Activated T-cell treated with anti-CD3 and anti-CD28 coated beads for 24 hours (primary cell): ENCODE data around the gene PHLDA3.

ENCODE experiments used
- DNase-seq: peaks from one replicate; pipeline ENCODE4 v3.0.0-alpha.2; 2020; ENCODE audit warnings: low read depth

PHLDA3 gene

DNA sequence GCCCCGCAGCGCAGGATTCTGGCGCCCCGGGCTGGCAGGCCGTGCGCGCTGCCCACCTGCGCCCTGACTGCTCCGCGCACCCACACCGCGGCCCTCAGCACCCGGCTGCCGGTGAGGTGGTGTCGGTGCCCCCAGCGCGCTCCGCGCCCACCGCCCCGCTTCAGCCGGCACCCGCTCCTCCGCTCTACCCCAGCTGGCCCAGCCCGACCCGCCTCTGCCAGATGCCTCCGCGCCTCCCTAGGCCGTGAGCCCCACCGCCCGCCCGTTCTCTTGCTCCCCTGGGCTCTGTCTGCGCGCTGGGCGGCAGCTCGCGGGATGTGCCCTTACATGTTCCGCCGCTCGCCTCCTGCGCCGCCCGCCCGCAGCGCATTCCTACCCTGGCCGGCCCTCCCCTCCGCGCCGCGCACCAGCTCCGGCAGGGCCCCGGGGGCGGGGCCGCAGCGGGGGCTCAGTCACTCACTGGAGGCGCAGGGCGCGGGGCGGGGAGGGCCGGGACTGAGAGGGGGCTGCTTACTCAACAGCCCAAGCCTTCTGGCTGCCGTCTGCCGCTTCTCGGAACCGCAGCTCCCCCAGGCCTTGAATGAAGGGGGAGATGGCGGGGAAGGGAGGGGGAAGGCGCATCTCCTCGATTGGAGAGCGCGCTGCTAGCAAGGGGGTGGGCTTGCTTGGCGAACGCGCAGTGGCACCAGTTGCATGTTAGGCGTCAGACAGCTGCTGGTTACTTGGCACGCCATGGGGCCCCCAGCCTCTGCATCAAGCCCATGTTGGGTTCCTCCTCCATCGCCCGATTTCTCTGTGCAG lies at the start of gene PHLDA3:
TSS of gene PHLDA3 (minus strand) at position 345 of the 801 bp plus-strand sequence. CDS start 402 bp downstream, outside the sequence.
- no peak for DNase-seq

DNA sequence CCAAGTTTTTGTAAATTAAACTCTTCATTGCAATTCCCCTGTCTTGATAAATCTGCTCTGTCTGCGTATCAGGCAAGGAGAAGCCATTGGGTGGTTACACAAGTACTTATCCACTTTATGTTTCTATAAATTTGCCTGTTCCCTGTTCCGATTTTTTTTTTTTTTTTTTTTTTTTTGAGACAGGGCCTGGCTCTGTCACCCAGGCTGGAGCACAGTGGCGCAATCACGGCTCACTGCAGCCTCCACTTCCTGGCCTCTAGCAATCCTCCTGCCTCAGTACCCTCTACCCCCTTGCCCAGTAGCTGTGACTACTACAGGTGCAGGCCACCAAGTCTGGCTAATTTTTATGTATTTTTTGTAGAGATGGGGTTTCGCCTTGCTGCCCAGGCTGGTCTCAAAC lies 49.1 kb upstream of the PHLDA3 start:
- DNase-seq: no peak

DNA sequence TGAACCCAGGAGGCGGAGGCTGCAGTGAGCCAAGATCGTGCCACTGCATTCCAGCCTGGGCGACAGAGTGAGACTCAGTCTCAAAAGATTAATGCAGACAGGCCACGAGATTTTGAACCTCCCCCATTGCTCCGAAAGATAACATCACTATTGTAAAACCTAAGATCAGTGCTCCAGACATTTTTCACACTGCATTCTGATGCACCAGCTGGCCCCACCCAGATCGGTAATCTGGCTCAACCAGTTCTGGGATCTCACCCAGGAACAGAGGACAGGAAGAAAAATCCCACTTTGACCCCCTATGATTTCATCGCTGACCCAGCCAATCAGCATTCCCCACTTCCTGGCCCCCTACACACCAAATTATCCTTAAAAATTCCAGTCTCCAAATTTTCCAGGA lies 48.6 kb upstream of the PHLDA3 start:
- DNase-seq: no peak

DNA sequence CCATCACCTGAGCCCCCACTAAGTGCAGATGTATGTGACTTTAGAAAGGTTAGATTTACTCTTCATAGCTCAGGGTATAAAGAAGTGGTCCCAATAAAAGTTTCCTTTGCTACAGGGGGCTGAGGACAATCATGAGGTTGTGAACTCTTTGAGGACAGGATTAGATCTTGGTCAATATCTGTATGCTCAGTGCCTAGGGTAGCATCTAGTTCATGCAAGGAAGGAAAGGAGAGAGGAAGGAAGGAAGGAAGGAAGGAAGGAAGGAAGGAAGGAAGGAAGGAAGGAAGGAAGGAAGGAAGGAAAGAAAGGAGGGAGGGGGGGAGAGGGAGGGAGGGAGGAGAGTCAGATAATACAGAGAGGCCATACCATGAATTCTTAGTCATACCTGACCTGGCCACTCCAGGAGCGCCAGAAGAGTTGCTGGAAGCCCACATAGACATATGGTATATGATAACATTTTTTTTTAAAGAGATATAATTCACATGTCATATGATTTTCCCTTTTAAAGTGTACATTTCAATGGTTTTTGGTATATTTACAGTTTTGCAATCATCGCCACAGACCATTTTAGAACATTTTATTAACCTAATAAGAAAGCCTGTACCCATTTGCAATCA lies 47.6 kb upstream of the PHLDA3 start:
- DNase-seq: no peak

DNA sequence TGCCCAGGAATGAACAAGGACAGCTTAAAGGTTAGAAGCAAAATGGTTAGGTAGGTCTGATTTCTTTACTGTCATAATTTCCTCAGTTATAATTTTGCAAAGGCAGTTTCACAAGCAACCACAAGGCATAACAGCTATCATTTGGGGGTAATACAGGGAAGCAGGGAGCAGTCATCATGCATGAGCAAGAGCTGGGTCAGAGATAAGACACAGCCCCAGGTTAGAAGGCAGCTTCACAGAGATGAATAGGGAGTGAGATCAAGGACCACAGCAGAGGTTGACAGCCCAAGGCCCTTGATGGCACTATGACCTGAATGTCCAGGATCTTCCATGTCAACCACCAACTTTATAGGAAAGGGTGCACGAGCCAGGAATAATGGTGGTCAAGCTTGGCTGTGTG lies 46.9 kb upstream of the PHLDA3 start:
- DNase-seq: no peak

DNA sequence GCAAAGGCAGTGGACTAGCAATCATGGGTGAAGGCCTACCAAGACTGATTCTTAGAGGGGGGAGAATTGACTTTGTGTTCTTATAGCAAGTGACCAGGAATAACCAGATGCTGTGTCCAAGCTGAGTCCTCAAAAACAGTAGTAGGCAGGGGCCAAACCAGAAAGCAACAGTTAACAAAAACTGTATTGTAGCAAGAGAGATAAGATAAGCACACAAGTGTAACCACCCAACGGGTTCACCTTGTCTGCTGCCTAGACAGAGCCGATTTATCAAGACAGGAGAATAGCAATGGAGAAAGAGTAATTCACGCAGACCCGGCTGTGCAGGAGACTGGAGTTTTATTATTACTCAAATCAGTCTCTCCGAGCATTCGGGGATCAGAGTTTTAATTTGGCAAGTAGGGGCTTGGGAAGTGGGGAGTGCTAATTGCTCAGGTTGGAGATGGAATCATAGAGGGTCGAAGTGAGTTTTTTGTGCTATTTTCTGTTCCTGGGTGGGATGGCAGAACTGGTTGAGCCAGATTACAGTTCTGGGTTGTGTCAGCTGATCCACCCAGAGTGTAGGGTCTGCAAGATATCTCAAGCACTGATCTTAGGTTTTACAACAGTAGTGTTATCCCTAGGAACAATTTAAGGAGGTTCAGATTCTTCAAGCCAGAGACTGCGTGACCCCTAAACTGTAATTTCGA lies 46.2 kb upstream of the PHLDA3 start:
- DNase-seq: no peak

DNA sequence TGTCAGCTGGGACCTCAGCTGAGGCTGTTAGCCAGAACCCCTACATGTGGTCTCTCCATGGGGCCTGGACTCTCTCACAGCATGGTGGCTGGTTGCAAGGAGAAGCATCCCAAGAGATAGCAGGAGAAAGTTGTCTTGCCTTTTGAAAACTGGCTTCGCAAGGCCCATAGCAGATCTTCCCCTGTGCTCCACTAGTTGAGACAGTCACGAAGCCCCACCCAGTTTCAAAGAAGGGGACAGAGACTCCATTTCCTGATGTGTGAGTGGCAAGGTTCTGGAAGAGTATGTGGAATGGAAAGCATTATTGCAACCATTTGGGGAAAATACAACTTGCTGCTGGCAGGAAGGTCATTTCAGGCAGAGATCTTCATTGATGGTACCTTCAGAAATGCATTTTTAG lies 45.5 kb upstream of the PHLDA3 start:
- no peak for DNase-seq

DNA sequence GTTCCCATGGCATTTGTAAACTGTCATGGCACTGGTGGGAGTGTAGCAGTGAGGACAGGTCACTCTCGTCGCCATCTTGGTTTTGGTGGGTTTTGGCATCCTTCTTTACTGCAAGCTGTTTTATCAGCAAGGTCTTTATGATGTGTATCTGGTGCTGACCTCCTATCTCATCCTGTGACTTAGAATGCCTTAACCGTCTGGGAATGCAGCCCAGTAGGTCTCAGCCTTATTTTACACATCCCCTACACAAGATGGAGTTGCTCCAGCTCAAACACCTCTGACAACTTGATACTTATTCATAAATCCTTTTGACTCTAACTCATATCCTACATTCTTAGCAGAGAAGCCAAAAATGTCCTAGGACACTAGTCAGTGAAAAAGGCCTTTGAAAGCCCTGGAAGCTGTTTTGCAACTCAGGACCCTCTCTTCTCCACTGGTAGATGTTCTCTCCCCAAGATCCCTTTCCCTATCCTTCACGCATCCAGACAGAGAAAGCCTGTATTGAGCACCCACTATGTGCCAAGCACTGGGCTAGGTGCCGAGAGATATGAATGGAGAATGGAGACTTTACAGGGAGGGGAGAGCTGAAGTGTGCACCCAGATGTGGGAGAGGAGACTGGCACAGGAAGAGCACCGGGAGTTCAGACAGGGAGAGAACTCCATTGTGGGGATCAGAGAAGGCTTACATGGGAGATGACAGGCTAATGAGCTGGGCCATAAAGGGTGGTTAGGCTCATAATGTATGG lies 44.7 kb upstream of the PHLDA3 start:
- no peak for DNase-seq

DNA sequence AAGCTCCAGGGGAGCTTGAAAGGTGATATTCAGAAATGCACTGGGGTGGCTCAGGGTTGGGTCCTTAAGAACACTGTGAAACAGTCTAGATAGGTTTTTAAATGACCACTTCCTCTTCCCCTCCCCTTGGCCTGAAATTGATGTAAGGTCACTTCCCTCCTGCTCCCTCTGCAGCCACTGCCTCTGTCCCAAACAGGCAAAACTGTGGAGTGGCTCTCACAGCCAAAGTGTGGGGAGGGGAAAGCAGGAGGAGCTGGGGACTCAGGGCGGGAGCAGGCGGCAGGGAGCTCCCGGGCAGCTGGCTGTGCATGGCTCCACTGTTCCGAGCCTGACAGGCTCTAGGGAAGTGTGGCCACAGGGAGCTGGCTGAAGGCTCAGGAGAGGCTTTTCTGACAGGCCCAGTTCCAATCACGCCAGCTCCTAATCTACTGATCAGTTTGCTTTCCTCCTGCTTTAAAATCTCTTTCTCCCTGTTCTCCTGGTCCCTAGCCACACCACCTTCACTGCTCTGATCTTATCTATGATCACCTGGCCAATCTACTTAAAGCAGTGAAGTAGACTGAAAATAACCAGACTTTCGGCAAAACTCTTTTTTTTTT lies 43.1 kb upstream of the PHLDA3 start:
- no peak for DNase-seq

DNA sequence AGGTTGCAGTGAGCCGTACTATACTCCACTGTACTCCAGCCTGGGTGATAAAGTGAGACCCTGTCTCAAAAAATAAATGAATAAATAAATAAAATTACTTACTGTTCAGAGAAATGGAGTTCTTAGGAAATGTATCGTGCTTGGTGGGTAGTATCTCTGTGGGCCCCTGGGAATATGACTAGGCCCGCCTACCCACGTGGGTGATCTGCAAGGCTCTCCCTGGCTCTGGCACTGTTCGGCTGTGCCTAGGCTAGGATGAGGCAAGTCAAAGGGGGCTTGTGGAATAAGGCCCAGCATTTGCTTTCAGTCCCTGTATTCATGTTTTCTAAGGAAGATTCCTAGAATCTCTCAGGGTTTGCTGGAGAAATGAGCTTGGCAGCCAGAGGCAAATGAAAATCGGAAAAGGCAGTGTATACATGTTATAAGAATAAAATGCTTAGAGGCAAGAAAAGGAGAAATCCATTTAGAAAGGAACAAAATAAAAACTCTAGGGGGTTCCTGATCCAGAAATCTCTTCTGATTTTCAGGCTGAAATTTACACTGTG lies 42.5 kb upstream of the PHLDA3 start:
- DNase-seq: no peak

DNA sequence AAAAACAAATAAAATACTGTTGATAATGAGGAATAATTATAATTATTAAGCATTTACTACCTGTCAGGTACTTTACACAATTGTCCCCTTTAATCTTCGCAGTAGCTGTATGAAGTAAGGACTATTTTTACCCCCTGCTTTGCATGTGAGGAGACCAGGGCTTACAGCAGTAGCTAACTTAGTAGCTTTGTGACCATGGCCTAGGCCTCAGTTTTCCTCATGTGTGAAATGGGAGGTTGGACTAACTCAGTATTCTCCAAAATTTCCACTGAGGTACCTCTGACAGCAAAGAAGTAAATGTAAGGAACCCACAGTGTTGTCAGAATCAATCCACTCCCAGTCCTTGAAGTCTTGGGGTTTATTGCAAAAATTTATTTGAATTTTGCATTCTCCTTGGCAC lies 41.7 kb upstream of the PHLDA3 start:
- DNase-seq: no peak

DNA sequence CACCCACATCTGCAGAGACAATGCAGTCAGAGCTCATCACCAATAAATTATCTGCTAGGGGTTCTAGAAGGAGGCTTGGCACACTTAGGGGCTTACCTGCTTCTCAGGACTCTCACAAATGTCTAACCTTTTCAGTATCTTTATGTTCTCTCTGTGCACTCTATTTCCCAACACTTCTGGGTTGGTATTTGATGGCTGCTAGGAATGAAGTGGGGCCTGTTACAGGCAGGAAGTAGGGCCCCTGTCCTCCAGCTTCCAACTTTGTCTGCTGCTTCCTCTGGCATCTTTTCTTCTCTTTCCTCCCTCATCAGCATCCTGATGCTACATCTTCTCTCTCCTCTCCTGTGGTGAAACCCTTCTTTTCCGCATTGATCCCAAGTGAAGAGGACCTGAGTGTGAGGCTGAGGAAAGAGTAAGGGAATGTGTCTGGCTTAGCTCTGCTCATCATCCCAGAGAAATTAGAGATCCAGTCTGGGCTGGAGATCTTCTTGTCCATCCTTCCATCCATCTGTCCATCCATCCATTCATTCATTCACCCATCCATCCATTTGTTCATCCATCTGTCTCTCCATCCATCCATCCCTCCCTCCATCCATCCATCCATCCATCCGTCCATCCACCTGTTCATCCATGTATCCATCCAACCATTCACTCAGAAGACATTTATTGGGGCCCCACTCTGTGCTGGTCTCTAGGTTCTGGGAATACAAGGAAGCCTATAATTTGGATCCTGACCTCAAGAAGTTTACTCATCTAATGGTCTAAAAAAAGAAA lies 40.8 kb upstream of the PHLDA3 start:
- no peak for DNase-seq

DNA sequence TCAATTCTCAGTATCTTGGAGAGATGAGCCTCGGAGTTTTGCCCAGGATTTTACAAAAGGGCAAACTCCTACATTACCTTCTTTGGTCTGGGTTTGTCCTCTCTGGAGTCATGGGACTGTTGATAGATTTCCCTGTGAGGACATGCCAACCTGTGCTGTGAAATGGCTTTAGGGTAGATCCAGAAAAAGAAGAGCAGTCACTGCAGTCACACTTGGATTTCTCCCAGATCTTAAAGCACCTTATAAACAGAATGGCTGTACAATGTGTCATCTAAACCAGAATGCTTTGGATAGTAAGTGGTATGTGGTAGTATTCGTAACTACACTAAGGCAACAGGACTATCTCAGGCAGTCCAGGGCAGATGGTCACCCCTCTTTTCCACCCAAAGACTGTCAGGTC lies 39.8 kb upstream of the PHLDA3 start:
- no peak for DNase-seq

DNA sequence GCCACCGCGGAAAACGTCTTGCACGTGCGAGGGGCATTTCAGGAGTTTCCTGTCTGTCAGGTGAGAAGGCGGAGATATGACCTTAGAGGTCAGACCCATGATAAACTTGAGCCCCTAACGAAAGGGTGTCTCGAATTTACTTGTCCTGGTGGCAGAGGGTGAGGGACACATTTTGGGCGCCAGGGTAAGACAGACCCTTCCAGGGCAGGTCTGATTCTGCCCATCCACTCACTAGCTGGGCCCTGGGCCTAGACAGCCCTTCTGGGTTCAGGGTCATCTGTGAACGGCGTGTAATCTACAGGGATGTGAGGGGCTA lies 38.3 kb upstream of the PHLDA3 start:
- DNase-seq: no peak

DNA sequence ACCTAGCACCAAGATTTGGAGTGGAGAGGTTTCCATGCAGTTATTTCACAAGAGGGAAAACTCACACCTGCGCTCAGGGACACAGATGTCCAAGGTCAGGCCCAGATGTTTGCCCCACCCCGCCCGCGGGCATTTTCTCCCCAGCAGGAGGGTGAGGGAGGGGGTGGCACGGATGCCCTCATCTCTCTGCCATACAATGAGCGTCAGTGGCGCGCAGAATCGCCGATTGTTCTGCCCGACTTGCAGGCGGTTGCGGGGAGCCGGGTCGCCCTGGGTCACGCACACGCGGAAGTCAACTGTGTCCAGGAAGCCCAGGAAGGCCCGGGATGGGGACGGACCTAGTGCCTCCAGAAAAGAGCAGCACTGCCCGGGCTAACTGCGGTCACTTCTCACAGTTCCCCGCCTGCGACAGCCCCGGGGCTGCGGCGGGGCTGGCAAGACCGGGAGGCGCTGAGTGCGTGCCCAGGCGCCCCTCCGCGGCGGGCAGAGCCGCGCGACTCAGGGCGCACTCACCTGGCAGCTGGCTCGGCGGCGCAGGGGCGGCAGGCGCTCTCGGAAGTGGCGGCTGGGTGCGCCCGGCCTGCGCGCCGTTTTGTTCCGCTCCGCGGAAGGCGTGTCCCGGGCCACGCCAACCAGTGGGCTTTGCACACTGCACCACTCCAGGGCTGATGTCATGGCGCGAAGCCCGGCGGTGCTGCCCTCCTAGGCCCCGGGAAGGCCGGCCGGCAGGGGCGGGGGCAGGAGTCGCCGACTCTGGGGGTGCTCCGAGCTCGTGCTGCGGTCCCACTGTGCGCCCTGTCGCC lies 37.8 kb upstream of the PHLDA3 start, which contains the start of gene CSRP1:
TSS of gene CSRP1 (minus strand) at position 567 of the 803 bp plus-strand sequence. CDS start 10,820 bp downstream, outside the sequence.
- peak; percentile 76 for DNase-seq

DNA sequence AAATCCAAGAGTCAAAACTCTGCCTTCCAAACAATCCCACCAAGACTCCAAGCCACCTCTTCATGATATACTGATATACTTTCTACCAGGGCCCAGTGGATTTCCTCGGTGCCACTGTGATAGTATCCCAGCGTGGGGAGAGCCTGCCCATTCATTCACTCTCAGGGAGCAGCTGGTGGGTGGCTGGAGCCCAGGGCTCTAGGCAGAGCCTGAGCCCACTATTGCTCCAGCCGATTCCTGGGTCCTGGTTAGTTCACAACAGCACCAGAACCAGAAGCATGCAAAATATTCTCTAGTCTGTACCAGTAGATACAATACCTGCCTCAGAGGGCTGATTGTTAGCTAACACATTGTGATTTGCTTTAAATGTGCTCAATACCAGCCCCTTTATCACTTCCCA lies 37.1 kb upstream of the PHLDA3 start:
- DNase-seq: no peak

DNA sequence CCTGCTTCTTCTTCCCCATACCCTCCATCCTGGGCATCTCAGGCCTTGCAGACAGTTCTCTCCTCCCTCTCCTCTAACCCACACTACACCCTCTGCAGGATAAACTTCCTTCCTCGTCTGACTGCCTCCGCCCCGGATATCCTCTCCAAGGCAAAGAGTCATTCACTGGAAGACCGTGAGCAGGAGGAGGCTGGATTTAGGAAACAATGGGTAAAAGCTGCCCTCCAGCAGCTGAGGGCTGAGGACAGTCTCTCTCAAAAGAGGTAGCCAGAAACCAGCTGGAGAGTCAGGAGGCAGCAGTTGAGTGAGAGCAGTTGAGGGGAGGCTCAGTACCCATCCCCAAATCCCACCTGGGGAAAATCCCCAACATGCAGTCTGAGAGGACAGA lies 36.5 kb upstream of the PHLDA3 start:
- no peak for DNase-seq

DNA sequence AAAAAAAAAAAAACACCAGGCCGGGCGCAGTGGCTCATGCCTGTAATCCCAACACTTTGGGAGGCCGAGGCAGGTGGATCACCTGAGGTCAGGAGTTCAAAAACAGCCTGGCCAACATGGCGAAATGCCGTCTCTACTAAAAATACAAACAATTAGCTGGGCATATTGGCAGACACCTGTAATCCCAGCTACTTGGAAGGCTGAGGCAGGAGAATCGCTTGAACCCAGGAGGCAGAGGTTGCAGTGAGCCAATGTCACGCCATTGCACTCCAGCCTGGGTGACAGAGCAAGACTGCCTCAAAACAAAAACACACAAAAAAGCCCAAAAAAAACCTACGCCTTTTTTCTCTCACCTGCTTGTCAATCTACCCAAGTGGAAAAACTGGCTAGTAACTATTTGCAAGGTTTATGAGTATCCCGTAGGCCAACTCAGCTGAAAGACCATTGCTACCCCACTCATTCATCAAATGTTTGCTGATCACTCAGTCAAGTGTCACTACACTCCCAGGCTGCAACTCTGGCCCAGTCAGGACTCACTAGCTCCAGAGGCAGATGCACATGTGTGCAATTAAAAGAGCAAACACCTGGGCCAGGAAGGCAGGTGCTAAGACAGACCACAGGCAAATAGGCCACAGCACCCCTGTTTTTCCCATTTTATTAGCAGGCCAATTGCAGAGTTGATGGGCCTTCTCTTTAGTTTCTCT lies 36.0 kb upstream of the PHLDA3 start:
- no peak for DNase-seq

DNA sequence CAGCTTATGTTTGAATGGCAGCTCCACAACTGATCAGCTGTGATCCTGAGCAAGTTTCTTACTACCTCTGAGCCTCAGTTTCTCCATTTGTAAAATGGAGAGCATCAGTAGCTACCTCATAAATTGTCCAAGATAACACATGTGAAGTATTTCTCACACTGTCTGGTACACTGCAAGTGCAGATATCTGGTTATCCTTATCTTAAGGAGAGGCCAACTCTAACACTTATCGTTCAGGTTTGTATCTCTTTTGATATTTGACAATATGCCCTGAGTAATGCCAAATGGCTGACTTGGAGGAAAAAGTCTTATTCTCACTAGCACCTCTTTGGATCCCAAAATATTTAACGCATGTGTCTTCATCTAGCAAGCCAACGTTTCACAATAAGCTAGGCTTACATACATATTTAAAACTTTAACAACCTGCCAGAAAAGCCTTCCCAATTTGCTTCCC lies 35.2 kb upstream of the PHLDA3 start:
- DNase-seq: no peak
